Measurements from ENCODE around the gene ARID5A.
"Not testable (repeated sequence)": the region's sequence is repeated elsewhere in the genome, so short reads cannot be mapped to it uniquely, and the experiment has no call there.

ARID5A gene

DNA sequence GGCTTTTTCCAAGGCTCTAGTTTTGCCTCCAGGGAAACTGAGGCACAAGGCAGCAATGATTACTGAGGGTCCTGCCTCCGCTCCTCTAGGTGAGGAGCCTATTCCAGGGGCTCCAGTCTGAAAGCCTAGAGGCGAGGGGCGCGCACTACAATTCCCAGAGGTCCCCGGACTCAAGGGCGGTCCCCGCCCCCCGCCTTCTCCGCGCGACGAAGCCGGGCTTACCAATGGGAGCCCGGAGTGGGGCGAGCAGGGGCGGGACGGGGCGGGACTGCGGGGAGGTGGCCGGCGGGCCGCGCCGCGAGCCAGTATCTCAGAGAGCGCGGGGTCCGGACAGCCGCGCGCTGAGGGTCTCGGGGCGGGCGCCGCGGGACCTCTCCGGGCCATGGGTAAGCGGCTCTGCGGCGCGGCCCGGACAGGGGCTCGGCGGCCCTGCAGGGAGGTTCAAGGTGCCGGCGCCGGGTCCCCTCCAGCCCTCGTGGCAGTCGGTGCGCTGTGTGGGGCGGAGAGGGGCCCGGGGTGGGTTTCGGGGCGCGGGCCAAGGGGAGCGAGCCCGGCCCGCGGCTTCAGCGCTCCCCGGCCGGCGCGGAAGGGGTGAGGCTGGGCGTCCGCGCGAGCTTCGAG lies at the start of gene ARID5A:
TSS of gene ARID5A (plus strand) at position 308 of the 621 bp plus-strand sequence. CDS start at position 383, 75 bp downstream.
- DNase-seq = peak; percentile 69

- DNase-seq = no peak
These were observed 47.3 kb upstream of the ARID5A start for GRCh38 chr2:96489261-96489660.

DNA sequence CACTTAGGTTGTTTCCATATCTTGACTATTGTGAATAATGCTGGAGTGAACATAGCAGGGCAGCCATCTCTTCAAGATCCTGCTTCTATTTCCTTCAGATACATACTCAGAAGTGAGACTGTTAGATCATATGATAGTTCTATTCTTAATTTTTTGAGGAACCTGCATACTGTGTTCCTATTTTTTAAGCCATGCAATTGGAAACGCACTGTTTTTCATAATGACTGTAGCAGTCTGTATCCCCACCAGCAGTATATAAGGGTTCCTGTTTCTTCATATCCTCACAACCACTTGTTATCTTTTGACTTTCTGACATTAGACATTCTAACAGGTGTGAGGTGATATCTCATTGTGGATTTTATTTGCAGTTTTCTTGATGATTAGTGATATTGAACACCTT lies 46.9 kb upstream of the ARID5A start:
- DNase-seq = no peak

- DNase-seq = no peak
These were observed 44.6 kb upstream of the ARID5A start for GRCh38 chr2:96491860-96492497.

DNA sequence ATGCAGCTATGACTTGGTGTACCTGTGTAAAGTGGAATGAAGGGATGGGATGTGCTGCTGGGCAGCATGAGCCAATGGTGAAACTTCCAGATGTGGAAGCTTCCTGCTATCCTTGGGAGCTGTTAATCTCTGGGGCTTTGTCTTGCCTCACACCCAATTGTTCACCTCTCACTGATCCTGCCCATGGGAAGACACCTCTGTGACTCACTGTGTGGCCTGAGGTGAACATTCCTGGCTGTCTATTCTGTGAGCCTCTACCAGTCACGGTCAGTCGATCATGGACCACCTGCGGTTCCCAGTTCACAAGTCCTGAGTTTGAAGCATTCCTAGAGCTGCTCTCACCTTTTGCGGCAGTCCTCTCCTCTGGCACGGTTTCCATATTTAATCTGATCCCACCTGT lies 43.5 kb upstream of the ARID5A start:
- DNase-seq = no peak

GRCh38 chr2:96494188-96494587 lies 42.4 kb upstream of the ARID5A start:
- no peak for DNase-seq

- no peak for DNase-seq
These were observed 40.4 kb upstream of the ARID5A start for GRCh38 chr2:96495982-96496629.

DNA sequence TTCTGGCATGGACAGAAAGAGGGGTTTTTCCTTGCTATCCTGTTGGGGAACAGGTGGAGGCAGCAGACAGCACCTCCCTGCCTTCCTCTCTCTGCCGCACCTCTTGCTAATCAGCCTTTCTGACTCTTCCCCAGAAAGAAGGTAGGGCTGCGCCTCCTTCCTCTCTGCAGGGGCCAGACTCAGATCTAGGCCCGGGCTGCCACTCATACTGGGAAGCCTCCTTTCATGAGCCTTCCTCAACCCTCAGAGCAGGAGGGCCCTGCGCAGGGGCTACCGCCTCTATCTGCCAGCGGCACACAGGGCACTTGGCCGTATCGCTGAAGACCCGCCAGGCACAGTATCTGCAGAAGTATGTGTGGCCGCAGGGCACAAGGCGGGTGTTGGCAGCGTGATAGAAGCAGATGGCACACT lies 38.5 kb upstream of the ARID5A start:
- no peak for DNase-seq

GRCh38 chr2:96498611-96499010 lies 37.9 kb upstream of the ARID5A start:
- not testable (repeated sequence) for DNase-seq

DNA sequence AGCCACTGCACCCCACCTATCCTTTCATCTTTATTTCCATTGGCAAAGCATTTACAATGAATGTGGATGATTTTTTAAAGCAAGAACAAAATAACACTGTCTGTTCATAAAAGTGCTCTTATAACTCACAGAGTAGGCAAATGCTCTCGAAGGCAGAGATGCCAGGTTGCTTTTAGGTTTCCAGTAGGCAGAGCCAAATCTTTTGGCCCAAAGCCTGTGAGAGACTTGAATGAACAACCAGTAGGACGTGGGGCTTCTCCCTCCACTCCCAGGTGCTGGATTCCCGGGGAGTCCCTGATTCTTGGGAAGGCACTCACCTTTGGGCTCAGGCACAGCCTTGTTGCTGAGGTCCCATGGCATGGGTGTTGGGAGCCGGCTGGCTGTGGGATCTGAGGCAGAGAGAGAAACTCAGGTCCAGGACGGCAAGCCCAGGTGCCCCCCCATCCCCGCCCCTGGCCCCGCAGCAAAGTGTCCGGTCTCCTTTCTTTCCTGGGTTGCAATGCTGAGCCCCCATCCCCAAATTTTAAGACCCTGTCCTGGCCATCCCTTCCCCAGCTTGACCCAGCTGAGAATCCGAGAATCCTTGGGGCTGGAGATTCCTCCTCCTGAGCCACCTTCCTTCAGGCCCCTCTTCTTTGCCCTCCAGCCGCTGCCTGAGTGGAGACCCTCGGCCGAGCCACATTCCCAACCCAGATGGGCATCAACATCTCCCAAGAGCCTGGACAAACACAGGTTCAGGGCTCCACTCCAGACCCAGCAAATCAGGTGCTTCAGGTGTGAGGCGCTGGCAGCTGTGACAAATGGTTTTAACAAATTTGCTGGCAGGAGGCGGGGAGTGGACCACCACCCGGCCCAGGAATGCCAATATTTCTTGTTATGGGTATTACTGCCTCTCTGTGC lies 37.2 kb upstream of the ARID5A start:
- DNase-seq = no peak

- no peak for DNase-seq
These were observed 36.0 kb upstream of the ARID5A start for GRCh38 chr2:96500385-96501066.

GRCh38 chr2:96501471-96501874 lies 35.1 kb upstream of the ARID5A start:
- DNase-seq = no peak

DNA sequence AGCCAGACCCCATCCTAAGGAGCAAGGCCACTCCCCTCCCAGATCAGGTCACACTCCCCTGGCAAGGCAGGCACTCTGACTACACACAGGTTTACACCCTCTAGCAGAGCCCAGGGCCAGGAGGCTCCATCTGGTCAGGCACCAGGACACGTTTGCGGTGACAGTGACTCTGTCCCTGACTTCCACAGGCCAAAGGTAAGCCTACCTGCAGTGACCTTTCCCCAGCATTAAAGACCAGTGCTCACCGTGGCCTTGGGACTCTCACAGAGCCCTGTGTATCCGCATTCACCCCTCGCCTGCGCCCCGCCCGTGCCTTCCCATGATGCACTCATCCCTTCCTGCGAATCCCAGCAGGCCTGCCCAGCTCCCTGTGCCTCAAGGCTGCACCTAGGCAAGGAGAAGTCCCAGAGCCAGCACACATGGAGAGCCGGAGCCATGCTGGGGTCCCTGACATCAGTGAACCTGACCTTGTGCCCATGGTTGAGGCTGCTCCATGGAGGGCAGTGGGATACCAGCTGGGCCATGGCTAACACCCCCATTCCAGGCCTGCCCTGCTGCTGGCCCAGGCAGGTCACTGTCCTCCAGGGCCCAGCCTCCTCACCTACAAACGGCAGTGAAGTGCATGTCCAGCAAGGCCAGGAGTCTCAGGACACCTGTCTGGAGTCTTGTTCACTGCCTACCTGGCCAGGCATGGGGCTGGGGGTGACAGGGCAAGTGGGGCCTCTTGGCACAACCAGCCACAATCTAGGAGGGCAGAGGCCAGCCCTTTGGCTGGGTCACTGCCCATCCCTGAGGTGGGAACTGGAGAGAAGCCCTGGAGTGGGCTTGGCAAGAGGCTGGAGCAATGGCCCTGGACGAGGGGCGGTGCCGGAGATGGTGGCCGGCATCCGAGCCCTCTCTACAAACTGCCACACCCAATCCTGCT lies 34.4 kb upstream of the ARID5A start:
- DNase-seq = no peak

GRCh38 chr2:96502891-96503636 lies 33.5 kb upstream of the ARID5A start:
- no peak for DNase-seq

DNA sequence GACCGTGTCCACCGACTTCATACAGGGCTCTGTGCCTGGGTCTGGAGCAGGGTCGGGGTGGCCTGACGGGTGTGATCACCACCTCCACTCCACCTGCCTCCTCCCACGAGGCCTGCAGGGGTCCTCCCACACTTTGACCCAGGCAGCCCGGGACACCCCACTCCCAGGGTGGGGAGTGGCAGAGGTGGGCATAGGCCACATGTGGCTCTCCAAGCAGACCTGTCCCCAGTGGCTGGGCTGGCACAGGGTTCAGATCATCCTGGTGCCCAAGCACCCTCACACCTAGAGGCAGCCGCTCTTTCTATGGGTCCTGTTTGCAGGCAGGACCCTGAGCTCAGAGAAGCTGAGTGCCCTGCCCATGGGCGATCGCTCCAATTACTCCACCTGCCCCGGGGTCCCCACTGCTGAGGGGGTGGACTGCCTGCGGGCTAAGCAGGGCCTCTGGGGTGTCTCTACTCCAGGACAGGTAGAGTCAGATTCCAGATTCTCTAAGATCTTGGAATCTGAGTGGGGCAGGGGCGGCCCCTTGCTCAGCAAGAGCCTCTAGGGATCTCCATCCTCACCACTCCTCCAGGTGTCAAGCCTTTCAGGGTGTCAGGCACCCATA lies 32.8 kb upstream of the ARID5A start:
- no peak for DNase-seq

- no peak for DNase-seq
These were observed 31.2 kb upstream of the ARID5A start, which contains the start of gene NEURL3 for GRCh38 chr2:96505231-96505889. Gene NEURL3 (minus strand): TSS chr2:96505357. CDS start chr2:96505286, 71 bp downstream.

DNA sequence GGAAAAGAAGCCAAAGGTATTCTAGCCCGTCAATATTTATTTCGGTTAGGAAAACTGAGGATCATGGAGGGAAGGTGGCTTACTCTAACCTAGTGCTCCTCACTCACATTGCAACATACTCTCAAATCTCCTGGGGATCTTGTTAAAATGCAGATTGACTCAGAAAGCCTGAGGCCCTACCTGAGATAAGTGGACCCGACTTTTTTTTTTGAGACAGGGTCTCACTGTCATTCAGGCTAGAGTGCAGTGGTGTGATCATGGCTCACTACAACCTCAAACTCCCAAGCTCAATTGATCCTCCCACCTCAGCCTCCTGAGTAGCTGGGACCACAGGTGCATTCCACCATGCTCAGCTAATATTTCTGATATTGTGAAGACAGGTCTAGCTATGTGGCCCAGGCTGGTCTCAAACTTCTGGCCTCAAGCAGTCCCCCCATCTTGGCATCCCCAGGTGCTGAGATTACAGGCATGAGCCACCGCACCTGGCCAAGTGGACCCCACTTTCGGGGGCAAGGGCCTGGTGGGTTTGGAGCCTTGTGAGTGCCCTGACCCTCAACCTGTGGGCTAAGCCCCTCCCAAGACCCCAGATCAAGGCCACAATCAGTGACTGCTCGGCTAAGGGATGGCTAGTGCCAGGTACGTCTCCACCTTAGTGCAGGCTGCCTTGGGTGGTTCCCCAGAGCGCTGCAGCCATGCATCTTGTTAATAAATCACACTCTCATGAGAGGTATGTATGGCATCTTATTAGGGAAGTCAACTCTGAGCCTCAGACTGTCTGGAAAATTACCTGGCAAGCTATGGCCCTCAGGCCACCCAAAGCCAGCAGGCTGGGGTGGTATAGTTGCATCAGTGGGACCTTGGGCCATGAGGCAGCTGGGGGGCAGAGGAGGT lies 30.3 kb upstream of the ARID5A start:
- no peak for DNase-seq

DNA sequence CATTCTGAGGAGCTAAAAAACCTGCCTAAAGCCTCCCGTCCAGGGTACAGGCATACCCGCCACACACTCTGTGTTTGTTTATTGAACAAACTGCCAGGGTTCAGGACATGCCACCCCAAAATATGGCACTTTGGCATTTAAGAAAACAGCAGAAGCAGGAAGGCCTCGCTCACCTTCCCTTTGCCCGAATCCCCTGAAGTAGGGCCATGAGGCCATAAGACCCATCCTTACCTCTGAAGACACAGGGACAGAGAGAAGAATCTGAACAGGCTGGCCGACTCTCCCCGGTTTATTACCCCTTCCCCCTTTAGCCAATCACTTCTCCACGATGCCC lies 29.7 kb upstream of the ARID5A start:
- DNase-seq = no peak
